IPS-18c (cell line): ENCODE results near the gene ACACA.
A peak's percentile ranks its signal among the peaks of the same experiment; 100 is the strongest.
"Not testable (repeated sequence)": the region's sequence is repeated elsewhere in the genome, so short reads cannot be mapped to it uniquely, and the experiment has no call there.

Experiments
- H3K4me3 ChIP-seq: 2 replicates; pipeline ENCODE4 v1.7.0; 2013; ENCODE audit warnings: low read depth, mild to moderate bottlenecking, low read length, moderate library complexity; ENCODE audit not compliant: insufficient read depth
- H3K9me3 ChIP-seq: one replicate; pipeline ENCODE4 v1.6.1; 2013; ENCODE audit warnings: mild to moderate bottlenecking, low read length, moderate library complexity; ENCODE audit not compliant: control insufficient read depth, insufficient read depth

Gene ACACA

DNA sequence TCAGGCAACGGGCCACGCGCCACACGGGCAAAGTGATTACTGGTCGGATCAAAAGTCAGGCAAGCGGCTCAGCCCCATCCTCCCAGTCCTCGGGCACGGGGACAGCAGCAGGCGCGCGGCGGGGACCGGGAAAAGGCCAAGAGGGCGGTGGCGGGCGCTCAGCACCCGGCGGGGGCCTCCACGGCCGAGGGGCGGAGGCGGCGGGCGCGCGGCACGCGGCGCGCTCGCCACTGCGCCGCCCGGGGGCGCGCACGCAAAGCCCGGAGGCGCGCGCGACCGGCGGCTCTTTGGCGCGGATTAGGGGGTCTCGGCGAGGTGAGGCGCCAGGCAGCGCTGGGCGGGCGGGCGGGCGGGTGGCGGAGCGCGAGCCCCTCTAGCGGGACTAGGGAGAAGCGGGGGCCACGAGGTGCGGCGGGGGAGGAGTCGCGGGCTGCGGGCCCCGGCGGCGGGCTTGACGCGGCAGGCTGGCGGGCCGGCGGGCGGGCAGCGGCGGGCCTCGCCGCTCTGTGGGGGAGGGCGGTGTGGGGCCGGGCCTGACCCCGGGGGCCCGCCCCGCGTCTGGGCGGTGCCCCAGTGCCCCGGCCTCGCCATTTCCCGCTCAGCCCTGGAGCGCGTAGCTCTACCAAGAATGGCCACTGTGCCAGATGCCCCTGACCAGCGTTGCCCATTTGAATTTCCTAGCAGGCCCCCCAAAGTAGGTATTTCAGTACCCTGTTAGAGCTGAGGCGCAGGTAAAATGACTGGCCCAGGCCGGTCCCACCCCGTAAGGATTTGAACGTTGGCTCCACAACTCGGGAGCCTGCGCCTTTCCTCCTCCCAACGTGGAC is at the start of gene ACACA, which contains the start of gene TADA2A:
Gene ACACA, minus strand, starts transcription at position 202 of the 827 bp plus-strand sequence. CDS start 537 bp downstream, outside the sequence.
Gene TADA2A, plus strand, starts transcription at position 252 of the 827 bp plus-strand sequence. CDS start 4,480 bp downstream, outside the sequence.
- Histone ChIP-seq H3K9me3 (no peaks in the 10 kb centered on the region), H3K4me3 (peak within 1 kb of the TSS; percentile 96)

DNA sequence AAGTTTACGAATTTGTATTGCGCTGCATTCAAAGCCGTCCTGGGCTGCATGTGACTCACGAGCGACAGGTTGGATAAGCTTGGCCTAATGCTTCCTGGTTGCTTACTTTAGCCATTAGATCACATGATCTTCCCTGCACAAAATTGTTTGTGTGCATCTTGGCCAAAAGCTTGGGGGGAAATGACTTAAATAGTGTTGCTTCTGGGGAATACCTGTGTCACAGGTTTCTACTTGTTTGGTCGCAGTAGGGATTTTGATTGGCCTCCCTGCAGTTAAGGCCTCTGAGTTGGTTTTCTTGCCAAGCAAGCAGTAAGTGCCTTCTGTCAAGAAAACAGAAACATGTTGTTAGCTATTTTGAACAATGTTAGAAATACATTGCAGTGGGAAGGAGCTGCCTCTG is 43.5 kb upstream of the ACACA start:
- H3K9me3 ChIP-seq, result no peaks in the 10 kb centered on the region
- H3K4me3 ChIP-seq, result no peak overlapping the region

DNA sequence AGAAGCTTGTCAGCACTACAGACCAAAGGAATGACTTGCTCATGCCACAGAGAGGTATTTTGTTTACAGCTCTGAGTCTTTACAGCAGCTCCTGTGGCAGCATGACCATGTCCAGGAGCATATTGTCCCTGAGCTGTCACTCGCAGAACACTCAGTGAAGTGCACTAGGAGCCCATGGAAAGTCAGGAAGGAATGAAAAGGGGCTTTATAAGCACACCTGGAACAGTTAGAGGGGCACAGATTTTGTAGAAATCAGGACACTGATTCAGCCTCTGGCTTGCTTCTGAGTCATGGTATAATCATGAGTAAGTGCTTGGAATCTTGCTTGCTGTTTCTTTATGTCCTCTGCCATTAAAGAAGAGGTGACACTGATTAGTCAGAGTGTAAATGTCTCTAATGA is 41.0 kb upstream of the ACACA start:
- no peak overlapping the region for H3K4me3 ChIP-seq
- no peaks in the 10 kb centered on the region for H3K9me3 ChIP-seq

DNA sequence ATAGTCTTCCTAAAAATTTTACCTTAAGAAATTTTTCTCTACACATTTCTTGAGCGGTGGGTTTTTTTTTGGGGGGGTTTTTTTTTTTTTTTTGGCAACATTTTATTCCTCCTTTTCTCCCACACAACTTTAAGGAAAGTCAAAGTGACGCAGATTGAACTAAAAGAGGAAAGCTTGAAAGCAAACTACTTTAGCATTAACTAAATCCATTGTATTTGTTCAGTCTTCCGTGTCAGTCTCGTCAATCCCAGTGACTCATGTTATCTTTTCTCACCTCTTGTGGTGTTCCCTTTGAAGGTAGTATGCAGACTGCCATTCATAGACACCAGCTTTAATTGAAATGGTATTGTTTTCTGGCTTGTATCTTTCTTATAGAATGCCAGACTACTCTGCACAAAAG is 39.4 kb upstream of the ACACA start:
- Histone ChIP-seq H3K4me3 (no peak overlapping the region), H3K9me3 (no peaks in the 10 kb centered on the region)

DNA sequence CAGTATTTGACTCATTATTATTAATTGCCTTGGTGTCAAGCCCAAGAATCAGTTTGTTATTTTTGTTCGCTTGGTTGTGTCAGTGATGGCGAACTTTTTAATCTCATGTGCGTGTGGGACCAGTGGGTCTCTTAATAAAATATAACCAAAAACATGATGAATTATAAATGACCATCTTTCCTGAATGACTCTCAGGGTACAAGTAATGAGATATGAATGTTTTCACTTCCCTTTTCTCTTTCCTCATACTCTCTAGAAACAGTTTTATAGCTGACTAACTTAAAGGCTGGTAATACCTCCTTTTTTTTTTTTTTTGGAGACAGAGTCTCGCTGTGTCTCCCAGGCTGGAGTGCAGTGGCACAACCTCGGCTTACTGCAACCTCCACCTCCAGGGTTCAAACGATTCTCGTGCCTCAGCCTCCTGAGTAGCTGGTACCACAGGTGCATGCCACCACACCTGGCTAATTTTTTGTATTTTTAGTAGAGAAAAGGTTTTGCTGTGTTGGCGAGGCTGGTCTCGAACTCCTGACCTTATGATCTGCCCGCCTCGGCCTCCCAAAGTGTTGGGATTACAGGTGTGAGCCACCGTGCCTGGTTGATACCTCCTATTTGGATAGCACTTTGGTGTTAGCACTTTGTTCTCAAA is 34.9 kb upstream of the ACACA start:
- not testable (repeated sequence) for H3K4me3 ChIP-seq, H3K9me3 ChIP-seq

DNA sequence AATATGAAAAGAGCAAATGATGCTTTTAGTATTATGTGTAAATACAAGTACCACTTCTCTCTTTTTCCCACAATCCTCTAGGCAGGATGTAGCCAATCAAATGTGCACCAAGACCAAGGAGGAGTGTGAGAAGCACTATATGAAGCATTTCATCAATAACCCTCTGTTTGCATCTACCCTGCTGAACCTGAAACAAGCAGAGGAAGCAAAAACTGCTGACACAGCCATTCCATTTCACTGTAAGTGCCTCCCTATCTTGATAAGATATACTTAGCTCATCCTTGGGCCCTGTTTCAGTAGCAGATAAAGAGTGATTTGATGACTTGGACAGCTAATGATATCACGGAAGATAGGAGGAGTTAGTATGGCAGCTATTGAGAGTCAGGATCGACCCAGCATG is 33.8 kb upstream of the ACACA start:
- Histone ChIP-seq H3K4me3 (no peak overlapping the region), H3K9me3 (no peaks in the 10 kb centered on the region)

DNA sequence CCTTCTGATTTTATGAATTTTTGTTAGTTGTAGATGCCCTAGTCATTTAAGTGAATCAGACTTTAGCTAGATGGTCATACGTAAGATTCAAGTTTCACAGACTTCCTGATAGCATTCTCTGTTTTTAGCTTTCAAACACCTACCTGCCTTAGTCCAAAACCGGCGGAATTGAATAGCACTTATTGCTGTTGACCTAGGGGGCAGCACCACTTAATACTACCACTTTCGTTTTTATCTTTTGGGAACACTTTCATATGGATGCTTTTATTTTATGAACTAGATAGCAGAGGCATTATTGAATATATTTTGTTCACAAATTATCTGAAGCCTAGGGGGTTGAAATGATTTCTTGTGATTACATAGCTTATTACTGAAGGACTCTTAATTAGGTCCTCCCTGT is 31.5 kb upstream of the ACACA start:
- Histone ChIP-seq H3K4me3 (no peak overlapping the region), H3K9me3 (no peaks in the 10 kb centered on the region)

DNA sequence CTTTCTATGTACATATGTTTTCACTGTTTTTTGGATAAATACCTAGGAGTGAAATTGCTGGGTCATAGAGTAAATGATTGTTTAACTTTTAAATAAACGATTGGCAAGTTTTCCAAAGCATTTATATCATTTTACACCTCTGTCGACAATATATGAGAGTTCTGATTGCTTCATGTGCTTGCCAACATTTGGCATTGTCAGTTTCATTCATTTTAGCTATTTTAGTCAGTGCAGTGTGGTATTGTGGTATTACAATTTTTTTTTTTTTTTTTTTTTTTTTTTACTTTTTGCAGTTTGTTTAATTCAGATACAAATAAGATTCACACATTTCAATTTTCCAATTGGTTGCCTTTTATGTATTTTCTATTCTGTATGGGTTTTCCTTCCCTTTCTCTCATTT is 26.0 kb upstream of the ACACA start:
- Histone ChIP-seq H3K4me3 (no peak overlapping the region), H3K9me3 (no peaks in the 10 kb centered on the region)

DNA sequence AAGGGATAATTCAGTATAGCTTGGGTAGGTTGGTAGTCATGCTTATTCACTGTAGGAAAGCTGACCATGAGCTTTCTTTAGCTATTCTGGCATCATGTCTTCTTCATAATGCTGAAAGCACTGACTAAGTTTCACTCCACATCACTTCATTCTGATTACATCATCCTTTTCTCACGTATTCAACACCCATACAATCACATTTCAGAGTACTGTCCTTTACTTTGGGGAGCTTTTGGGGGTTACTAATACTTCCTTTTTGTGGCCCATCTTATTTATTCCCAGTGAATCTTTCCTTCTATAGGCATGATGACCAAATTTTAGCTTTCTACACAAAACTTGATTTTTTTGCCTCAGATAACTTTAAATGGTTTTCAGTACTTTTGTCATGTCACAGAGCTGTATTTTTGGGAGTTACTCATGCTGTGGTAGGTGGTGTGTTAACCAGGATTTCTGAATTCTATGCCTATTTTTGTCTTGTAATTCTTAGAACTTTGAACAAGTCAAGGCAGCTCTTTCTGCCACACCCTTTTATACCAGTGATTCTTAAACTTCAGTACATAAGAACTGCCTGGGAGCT is 23.5 kb upstream of the ACACA start:
- Histone ChIP-seq H3K4me3 (no peak overlapping the region), H3K9me3 (no peaks in the 10 kb centered on the region)

DNA sequence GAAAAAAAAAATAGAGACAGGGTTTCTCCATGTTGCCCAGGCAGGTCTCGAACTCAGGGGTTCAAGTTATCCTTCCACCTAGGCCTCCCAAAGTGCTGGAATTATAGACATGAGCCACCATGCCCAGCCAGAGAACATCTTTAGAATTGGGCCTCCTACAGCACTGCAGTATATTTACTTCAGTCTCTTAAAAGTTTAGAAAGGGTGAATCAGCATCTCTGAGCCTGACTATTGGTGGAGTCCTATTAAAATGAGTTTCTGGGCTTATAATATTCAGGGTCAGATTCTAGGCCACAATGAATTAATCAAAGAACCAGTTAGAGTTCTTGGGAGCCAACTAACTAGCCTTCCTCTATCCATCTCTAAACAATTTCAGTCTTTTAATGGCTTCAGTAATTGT is 22.8 kb upstream of the ACACA start:
- no peaks in the 10 kb centered on the region for H3K9me3 ChIP-seq
- no peak overlapping the region for H3K4me3 ChIP-seq

DNA sequence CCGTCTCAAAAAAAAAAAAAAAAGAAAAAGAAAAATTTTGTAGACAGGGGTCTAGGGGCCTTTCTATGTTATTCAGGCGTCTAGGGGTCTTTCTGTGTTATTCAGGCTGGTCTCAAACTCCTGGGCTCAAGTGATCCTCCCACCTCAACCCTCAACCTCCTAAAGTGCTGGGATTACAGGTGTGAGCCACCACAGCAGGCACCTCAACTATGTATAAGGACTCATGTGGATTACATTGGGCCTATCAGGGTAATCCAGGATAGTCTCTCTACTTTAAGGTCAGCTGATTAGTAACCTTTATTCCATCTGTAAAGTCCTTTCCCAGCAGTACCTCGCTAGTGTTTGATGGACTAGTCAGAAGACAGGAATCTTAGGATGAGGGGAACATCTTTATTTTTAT is 22.4 kb upstream of the ACACA start:
- H3K4me3 ChIP-seq, result no peak overlapping the region

DNA sequence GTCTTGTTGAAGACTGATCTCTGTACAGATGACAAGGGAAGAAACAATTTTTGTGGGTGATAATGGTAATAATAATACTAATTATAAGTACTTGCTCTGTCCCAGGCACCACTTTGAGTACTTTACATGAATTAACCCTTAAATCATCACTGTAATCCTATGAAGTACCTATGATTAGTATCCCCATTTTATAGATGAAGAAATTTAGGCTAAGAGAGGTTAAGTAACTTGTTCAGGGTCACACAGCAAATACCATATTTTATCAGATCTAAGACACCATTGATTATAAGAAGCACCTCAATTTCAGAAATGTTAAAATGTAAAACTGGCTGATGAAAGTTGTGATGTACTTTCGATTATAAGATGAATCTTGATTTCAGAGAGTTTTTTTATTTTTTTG is 18.6 kb upstream of the ACACA start:
- Histone ChIP-seq H3K9me3 (no peaks in the 10 kb centered on the region), H3K4me3 (no peak overlapping the region)

More for the DNA sequence above, 22.4 kb upstream of the ACACA start:
- no peaks in the 10 kb centered on the region for H3K9me3 ChIP-seq

DNA sequence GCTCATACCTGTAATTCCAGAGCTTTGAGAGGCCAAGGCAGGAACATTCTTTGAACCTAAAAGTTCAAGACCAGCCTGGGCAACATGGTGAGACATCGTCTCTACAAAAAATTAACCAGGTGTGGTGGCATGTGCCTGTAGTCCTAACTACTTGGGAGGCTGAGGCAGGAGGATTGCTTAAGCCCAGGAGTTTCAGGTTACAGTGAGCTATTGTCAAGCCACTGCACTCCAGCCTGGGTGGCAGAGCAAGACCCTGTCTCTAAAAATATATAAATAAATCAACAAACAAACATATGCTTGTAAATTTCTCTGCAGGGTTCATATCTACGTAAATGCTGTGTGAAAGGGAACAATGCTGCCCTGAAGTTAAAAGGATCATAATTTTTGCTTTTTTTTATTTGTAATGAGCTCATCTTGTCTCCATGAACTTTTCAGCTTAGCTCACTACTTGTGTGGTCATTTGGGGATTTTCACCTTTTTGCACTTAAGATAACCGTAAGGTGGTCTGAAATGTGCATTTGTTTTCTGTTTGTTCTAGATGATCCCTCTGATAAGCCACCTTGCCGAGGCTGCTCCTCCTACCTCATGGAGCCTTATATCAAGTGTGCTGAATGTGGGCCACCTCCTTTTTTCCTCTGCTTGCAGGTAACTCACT is 16.5 kb upstream of the ACACA start:
- Histone ChIP-seq H3K9me3 (no peaks in the 10 kb centered on the region), H3K4me3 (no peak overlapping the region)

DNA sequence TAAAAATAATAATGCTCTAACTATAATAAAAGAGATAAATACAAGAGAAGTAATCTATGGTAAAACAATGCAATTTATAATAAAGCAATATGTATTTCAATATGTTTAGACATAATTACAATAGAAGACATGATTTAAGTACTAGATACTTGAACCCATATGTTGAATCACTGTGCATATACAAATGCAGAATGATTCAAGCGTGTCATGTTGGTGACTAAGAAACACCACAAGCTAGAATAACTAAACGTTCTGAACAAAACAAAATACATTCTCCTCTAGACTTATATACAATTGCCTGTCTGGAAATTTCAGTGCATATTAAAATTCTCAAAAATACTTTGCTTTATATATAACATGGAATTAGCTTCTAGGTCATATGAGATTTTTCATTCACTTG is 11.2 kb upstream of the ACACA start:
- Histone ChIP-seq H3K4me3 (no peak overlapping the region), H3K9me3 (no peaks in the 10 kb centered on the region)

DNA sequence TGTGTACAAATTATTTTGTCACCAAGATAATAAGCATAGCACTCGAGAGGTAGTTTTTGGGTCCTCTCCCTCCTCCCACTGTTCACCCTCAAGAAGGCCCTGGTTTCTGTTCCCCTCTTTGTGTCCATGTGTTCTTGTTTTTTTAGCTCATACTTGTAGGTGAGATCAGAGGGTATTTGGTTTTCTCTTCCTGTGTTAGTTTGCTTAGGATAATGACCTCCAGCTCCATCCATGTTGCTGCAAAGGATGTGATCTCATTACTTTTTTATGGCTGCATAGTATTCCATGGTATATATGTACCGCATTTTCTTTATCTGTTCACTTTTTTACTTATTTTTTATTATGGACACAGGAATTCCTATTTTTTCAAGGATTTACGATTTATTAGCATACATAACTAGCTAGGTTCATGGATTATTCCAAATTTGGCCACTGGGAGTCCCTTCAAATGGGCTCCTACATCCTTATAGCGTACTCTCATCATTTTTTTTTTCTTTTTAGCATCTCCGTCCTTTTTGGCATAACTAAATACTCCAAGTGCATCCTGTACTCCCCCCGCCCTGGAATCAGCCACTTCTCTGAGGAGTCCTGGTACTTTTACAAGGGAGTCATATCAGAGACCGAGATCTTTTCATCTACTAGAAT is 7.4 kb upstream of the ACACA start:
- H3K4me3 ChIP-seq, result no peak overlapping the region
- H3K9me3 ChIP-seq, result no peaks in the 10 kb centered on the region

DNA sequence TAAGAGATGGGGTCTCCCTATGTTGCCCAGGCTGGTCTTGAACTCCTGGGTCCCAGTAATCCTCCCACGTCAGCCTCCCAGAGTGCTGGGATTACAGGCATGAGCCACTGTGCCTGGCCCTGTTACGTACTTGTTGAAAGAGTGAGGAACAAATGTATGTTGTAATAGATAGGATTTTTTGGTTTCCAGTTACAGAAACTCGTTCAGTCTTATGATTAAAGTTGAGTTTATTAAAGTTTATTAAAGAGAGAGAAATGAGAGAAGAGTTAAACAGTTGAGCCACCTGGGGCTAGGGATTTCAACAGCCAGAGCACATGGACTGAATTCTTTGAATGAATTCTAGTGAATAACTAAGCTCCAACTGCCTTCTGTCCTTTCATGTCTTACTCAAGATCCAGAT is 3.7 kb upstream of the ACACA start:
- Histone ChIP-seq H3K9me3 (no peaks in the 10 kb centered on the region), H3K4me3 (no peak overlapping the region)

DNA sequence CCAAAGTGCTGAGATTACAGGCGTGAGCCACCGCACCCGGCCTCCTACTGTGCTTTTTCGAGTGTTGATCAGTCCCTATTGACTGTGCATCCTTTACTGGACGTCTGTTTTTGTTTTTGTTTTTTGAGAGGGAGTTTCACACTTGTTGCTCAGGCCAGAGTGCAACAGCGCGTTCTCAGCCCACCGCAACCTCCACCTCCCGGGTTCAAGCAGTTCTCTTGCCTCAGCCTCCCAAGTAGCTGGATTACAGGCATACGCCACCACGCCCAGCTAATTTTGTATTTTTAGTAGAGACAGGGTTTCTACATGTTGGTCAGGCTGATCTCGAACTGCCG is 1.5 kb upstream of the ACACA start:
- not testable (repeated sequence) for H3K4me3 ChIP-seq, H3K9me3 ChIP-seq
